HG02884 (cell line): Measurements from ENCODE around the gene HEPHL1.

Source experiments
- ATAC-seq: cut with Tn5 transposase; IDR thresholded peaks from one replicate; pipeline ENCODE4 v1.9.1; 2021; ENCODE audit warnings: mild to moderate bottlenecking, moderate library complexity; ENCODE audit not compliant: unreplicated experiment

HEPHL1 gene

DNA sequence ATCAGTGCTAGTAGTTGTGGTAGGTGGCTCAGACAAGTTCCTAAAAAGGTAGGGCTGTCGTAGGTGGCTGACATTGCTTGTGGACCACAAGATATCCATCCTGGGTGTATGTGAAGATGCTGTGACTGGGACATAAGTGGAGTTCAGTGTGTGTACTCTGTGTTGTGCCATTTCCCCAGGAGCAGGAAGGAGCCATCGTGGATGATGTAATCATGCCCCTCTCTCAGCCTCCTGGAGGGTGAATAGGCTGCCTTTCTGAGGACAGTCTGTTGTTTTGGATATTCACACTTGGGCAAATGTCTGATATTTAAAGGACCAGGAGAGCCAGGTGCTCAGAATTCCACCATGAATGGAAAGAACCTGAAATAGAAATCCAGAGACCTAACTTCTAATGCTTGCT is 2.7 kb downstream of the HEPHL1 start:
- no peak for ATAC-seq

DNA sequence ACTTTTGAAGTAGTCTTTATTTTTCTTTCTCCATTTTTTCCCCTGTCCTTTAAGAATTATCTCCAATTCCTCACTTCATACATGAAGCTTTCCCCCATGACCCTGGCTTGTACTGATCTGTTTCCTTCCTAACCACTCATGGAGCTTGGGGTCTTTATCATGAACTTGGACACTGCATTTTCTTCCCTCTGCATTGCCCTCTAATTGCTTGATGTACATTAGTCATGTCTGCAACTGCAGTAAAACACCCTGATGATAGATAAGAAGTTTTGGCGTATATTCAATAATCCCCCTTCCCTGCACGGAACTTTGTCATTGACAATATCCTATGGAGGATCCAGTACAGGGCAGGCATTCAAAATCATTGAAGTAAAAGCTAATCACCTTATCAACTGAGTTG is 3.4 kb downstream of the HEPHL1 start:
- ATAC-seq: no peak

DNA sequence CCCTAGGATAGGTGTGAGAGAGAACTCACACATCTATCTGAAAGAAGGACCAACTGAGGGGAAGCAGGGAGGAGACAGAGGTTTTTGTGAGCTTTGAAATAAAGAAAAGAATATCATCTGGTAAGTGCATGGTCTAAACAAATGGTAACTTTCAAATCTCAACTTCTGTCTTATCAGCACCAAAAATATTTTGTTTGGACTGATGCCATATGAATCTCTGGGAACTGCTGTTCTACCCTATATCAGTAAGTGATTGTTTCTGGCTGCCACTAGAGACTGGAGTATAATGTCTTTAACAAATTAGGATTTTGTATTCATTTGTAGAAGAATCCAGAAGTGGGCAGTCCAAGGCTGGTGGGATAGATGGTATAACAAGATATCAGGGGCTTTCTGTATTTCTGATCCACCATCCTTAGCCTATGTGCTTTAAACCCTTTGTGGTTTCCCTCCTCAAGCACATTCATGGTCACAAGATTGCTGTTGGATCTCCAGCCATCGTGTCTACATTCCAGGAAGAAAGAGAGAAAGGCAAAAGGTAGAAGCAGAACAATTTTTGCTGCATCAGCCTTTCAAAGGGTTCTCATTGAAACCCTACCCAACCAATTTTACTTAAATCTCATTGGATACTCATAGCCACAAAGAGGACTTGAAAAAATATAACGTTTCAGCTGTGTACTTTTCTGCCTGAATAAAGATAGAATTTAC is 4.7 kb downstream of the HEPHL1 start:
- no peak for ATAC-seq

- no peak for ATAC-seq
Measured at GRCh38 chr11:94027210-94027609, 6.1 kb downstream of the HEPHL1 start.

GRCh38 chr11:94028436-94028835 is 7.3 kb downstream of the HEPHL1 start:
- no peak for ATAC-seq

GRCh38 chr11:94030059-94030458 is 8.9 kb downstream of the HEPHL1 start:
- ATAC-seq: no peak

GRCh38 chr11:94031625-94032024 is 10.5 kb downstream of the HEPHL1 start:
- no peak for ATAC-seq

- no peak for ATAC-seq
Measured at GRCh38 chr11:94032066-94032465, 10.9 kb downstream of the HEPHL1 start.

GRCh38 chr11:94032725-94033124 is 11.6 kb downstream of the HEPHL1 start:
- no peak for ATAC-seq

DNA sequence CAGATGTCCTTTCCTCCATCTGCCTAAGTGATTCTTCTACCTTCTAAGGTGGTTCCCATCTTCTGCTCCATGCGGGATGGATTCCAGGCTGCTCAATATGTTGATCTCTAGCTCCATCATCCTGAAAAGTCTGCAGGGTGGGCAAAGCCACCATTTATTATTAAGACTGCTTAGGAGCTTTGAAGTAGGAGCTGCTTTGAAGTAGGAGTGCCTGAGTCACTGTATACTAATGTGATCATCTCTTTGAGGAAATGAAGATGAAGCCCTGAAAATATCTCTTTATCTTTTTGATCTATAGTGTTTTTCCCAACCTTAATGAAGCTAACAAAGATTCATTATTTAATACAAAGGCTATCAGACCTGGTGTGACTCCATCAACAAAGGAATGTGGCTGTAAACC is 13.1 kb downstream of the HEPHL1 start:
- ATAC-seq: no peak

- ATAC-seq: no peak
Measured at GRCh38 chr11:94036096-94036495, 14.9 kb downstream of the HEPHL1 start.

- ATAC-seq: no peak
Measured at GRCh38 chr11:94043241-94043640, 22.1 kb downstream of the HEPHL1 start.

GRCh38 chr11:94046796-94047195 is 25.6 kb downstream of the HEPHL1 start:
- no peak for ATAC-seq

DNA sequence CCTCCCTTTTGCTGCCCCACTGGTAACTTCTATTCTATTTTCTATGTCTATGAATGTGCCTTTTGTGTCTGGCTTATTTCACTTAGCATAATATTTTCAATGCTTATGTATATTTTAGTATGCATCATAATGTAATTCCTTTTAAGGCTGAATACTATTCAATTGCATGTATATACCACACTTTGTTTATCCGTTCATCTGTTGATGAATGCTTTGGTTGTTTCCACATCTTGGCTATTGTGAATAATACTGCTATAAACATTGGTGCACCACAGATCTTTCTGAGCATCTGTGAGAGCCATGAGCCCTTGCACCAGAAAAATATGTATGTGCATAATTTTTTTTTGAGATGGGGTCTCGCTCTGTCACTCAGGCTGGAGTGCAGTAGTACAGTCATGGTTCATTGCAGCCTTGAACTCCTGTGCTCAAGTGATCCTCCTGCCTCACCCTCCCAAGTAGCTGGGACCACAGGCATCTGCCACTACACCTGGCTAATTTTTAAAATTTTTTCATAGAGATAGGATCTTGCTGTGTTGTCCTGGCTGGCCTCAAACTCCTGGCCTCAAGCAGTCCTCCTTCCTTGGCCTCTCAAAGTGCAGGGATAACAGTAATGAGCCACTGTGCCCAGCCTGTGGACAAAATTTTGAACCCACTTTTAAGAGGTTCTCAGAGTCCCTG is 27.0 kb downstream of the HEPHL1 start:
- no peak for ATAC-seq

GRCh38 chr11:94049351-94049750 is 28.2 kb downstream of the HEPHL1 start:
- no peak for ATAC-seq

DNA sequence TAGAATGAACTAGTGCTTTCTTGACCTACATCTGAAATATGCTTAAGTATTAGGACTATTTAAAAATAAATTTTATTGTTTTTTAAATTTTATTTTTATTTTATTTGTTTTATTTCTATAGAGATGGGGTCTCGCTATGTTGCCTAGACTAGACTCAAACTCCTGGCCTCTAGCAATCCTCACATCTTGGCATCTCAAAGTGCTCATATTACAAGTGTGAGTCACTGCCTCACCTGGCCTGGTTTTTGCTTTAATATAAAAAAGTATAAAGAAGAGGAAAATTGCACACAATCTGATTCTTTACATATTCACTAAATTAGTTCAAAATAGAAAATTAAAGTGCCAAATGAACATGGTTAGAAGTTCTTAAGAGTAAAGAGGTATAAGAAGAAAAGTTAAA is 37.5 kb downstream of the HEPHL1 start:
- ATAC-seq: no peak

DNA sequence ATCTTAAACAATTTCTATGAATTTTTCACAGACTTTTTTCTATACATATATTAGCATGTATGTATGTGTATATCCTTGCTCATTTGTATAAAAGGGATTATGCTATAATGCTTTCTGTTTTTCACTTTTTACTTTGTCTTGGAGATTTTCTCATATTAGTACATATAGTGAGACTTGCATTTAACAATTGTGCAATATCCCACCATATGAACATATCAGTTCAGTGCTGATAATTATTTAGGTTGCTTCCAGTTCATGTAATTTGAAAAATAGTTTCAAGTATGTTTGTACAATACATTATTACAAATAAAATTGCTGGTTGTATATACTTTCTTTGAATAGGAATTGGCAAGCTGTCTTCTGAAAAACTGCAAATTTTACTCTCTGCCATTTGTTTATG is 37.9 kb downstream of the HEPHL1 start:
- no peak for ATAC-seq

DNA sequence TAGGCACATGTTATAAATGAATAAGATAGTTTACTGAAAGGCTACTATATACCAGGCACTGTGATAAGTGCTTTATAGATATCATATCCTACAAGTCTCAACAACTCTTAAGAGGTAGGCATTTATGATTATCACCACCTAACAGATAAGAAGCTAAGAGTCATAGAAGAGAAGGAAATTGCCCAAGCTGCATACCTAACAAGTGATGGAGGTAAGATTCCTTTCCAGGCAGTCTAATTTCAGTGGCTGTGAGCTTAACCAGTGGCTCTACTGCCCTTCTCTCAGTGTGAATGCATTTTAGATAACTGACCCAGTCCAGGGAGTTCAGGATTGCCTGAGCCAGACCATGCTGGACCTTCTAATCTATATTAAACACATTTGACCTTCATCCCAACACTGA is 39.2 kb downstream of the HEPHL1 start:
- no peak for ATAC-seq

- ATAC-seq: no peak
Measured at GRCh38 chr11:94062360-94062759, 41.2 kb downstream of the HEPHL1 start.

DNA sequence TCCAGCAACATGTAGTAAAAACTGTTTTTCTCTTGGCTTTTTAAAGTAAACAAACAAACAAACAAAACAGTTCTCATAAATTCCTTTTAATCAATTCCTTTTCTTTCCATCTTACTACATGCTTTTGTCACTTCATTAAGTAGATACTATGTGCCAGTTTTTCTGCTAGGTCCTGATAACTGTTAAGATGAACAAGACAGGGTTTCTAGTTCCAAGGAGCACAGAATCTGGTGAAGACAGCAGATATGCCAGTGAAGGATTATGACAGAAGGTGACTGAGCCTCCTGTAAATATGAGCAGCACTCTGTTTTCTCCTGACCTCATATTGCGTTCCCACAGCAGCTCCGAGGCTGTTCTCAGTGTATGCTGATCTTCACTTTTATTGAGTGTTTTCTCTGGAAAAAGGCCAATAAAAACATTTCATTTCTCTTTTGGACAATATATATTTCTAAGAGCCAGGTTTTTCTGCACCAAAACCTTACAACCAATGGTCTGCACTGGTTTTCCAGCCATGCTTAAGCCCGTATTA is 45.8 kb downstream of the HEPHL1 start:
- ATAC-seq: no peak

GRCh38 chr11:94068764-94069163 is 47.6 kb downstream of the HEPHL1 start:
- ATAC-seq: no peak

DNA sequence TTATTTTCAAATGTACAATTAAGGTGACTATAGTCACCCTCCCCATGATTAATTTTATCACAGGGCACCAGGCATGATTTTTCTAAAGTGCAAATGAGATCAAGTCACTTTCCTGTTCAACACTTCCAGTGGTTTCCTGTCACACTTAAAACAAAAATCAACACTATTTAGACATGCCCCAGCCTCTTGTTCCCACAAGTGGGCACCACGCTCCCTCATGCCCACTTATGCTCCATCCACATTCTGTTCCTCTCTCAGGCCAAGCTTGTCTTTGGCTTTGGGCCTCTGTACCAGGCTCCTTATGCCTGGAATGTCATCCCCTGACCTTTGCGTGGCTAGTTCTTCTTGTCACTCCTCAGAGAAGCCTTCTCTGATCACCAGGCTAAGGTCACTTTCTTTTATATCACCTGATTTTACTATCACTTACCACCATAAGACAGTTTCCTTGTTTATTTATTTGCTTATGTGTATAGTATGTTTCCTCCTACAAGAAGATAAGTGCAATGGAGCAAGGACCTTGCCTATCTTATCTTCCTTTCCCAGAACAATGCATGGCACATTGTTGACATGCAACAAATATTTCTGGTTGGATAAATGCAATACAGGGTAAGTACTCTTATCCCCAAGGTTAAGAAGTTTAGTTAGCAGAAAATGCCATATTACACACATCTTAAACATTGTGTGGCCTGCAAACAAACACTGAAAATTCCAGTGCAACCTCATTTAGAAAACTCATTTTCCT is 56.6 kb downstream of the HEPHL1 start:
- ATAC-seq: no peak
